ENCODE data around the gene ME1.

- TF ChIP-seq TP53 (CRISPR knock-in tag; conservative IDR thresholded peaks at IDR 0.05) (no peak), POLR2A (IDR thresholded peaks at IDR 0.05; ENCODE audit: insufficient read depth in 1 of 2, low read depth in 2 of 2, low read length in 2 of 2) (no peak), IRF1 (CRISPR knock-in tag; IDR thresholded peaks at IDR 0.05; ENCODE audit: low read depth) (no peak), ZNF30 (CRISPR knock-in tag; IDR thresholded peaks at IDR 0.05) (no peak)
- TF ChIP-seq, protein P1, sequence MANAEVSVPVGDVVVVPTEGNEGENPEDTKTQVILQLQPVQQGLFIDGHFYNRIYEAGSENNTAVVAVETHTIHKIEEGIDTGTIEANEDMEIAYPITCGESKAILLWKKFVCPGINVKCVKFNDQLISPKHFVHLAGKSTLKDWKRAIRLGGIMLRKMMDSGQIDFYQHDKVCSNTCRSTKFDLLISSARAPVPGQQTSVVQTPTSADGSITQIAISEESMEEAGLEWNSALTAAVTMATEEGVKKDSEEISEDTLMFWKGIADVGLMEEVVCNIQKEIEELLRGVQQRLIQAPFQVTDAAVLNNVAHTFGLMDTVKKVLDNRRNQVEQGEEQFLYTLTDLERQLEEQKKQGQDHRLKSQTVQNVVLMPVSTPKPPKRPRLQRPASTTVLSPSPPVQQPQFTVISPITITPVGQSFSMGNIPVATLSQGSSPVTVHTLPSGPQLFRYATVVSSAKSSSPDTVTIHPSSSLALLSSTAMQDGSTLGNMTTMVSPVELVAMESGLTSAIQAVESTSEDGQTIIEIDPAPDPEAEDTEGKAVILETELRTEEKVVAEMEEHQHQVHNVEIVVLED (CRISPR knock-in tag; IDR thresholded peaks at IDR 0.05; ENCODE audit: borderline replicate concordance), result no peak
- TF ChIP-seq, protein P2, sequence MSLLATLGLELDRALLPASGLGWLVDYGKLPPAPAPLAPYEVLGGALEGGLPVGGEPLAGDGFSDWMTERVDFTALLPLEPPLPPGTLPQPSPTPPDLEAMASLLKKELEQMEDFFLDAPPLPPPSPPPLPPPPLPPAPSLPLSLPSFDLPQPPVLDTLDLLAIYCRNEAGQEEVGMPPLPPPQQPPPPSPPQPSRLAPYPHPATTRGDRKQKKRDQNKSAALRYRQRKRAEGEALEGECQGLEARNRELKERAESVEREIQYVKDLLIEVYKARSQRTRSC (CRISPR knock-in tag; IDR thresholded peaks at IDR 0.05; ENCODE audit: low read depth), result no peak
Observed at GRCh38 chr6:83436674-83437073, 5.8 kb upstream of the ME1 start.
